Fibroblast of lung (primary cell): Measurements from ENCODE around the gene KIAA1217. TPM values are rescaled to one million over a fixed set of nuclear protein-coding genes. Genes with fewer than 3 reads are reported as not detected.

Experiments
- DNase-seq, 2 donors: peaks; one replicate each; pipeline versions ENCODE4 v3.0.0 to v3.0.0-alpha.2; 2010; ENCODE audit warnings: low read depth in 2 of 2
- H2AFZ ChIP-seq: 2 replicates; pipeline ENCODE4 v1.5.1; 2012; ENCODE audit warnings: low read length, control low read depth, inconsistent platforms
- H3K27ac ChIP-seq: 2 replicates; pipeline ENCODE4 v1.5.1; 2011; ENCODE audit warnings: low read length, control low read depth; ENCODE audit not compliant: insufficient read depth
- H3K27me3 ChIP-seq: 2 replicates; pipeline ENCODE4 v1.5.1; 2011; ENCODE audit warnings: mild to moderate bottlenecking, low read length; ENCODE audit not compliant: control insufficient read depth, insufficient read depth
- H3K36me3 ChIP-seq: 2 replicates; pipeline ENCODE4 v1.5.1; 2011; ENCODE audit warnings: low read length; ENCODE audit not compliant: control insufficient read depth, insufficient read depth
- H3K4me1 ChIP-seq: 2 replicates; pipeline ENCODE4 v1.5.1; 2011; ENCODE audit warnings: low read length; ENCODE audit not compliant: control insufficient read depth, insufficient read depth; ENCODE audit errors: extremely low read depth
- H3K4me2 ChIP-seq: 2 replicates; pipeline ENCODE4 v1.5.1; 2011; ENCODE audit warnings: low read length, control low read depth; ENCODE audit not compliant: insufficient read depth; ENCODE audit errors: extremely low read depth
- H3K4me3 ChIP-seq, 4 experiments: fragments of 200-600 bp in 1 of 4; sonication (generic) in 1 of 4; replicated peaks in 1 of 4; 2 replicates each; pipeline ENCODE4 v1.5.1; 2011 to 2016; ENCODE audit warnings: low read length in 4 of 4, low read depth in 3 of 4, mild to moderate bottlenecking in 3 of 4, control low read depth in 2 of 4, inconsistent platforms in 1 of 4, mixed read lengths in 1 of 4; ENCODE audit not compliant: insufficient read depth in 1 of 4; ENCODE audit errors: control extremely low read depth in 1 of 4
- H3K79me2 ChIP-seq: 2 replicates; pipeline ENCODE4 v1.5.1; 2012; ENCODE audit warnings: mild to moderate bottlenecking, low read length, inconsistent platforms; ENCODE audit not compliant: control insufficient read depth, insufficient read depth
- H3K9ac ChIP-seq: 2 replicates; pipeline ENCODE4 v1.5.1; 2011; ENCODE audit warnings: mild to moderate bottlenecking, low read length, control low read depth; ENCODE audit not compliant: insufficient read depth
- H3K9me3 ChIP-seq: 2 replicates; pipeline ENCODE4 v1.5.1; 2012; ENCODE audit warnings: low read depth, low read length; ENCODE audit not compliant: control insufficient read depth, insufficient read depth
- H4K20me1 ChIP-seq: 2 replicates; pipeline ENCODE4 v1.5.1; 2011; ENCODE audit warnings: low read length; ENCODE audit not compliant: control insufficient read depth, insufficient read depth; ENCODE audit errors: extremely low read depth
- CTCF ChIP-seq, 2 donors: IDR thresholded peaks in 1 of 2; conservative IDR thresholded peaks in 1 of 2; 1 replicate in 1 of 2; 2 replicates in 1 of 2; pipeline ENCODE4 v1.5.1; 2011 to 2012; ENCODE audit warnings: low read length in 2 of 2, control low read depth in 1 of 2, inconsistent platforms in 1 of 2, low read depth in 1 of 2, mild to moderate bottlenecking in 1 of 2
- EZH2 ChIP-seq: IDR thresholded peaks from 2 replicates; pipeline ENCODE4 v1.5.1; 2012; ENCODE audit warnings: low read length, control low read depth, mild to moderate bottlenecking; ENCODE audit errors: missing control alignments
- polyA plus RNA-seq, 2 donors: library from polyadenylated mRNA; depleted of rRNA in 1 of 2; stranded (reverse) in 1 of 2; unstranded in 1 of 2; fragments of >200 nt; gene quantifications; 2 replicates each; pipeline ENCODE4 v1.2.1, GENCODE V29; 2011 to 2012; ENCODE audit warnings: missing spikeins in 1 of 2
- total RNA-seq: library from RNA; depleted of rRNA; stranded (reverse); fragments of >200 nt; gene quantifications from 2 replicates; pipeline ENCODE4 v1.2.1, GENCODE V29; 2014

The KIAA1217 gene
- total and polyA plus RNA-seq, 2 donors (not counting 1 experiment from before 2014, with no cell fraction given): 0.92 to 1.5 TPM

GRCh38 chr10:24255115-24255880 is 46.4 kb downstream of the KIAA1217 start:
- TF ChIP-seq CTCF (conservative IDR thresholded peaks at IDR 0.05 in 1 of 2, IDR thresholded peaks at IDR 0.05 in 1 of 2; ENCODE audit: low read depth in 1 of 2, low read length in 2 of 2) (no peak), EZH2 (no peak)
- Histone ChIP-seq H3K36me3 (no peaks in the 10 kb centered on the region), H3K27ac (no peak overlapping the region), H2AFZ (no peak overlapping the region), H3K4me2 (no peak overlapping the region), H3K27me3 (no peaks in the 10 kb centered on the region), H3K4me1 (no peaks in the 10 kb centered on the region), H3K9me3 (no peaks in the 10 kb centered on the region), H4K20me1 (no peaks in the 10 kb centered on the region), H3K79me2 (no peaks in the 10 kb centered on the region), H3K4me3 (no peak overlapping the region), H3K9ac (no peak overlapping the region)
- DNase-seq: peak in 1 of 2 donors; percentile 69

- Histone ChIP-seq H3K9ac (no peak overlapping the region), H4K20me1 (no peaks in the 10 kb centered on the region), H3K4me1 (no peaks in the 10 kb centered on the region), H2AFZ (no peak overlapping the region), H3K9me3 (no peaks in the 10 kb centered on the region), H3K36me3 (no peaks in the 10 kb centered on the region), H3K27me3 (no peaks in the 10 kb centered on the region), H3K79me2 (no peaks in the 10 kb centered on the region), H3K27ac (no peak overlapping the region), H3K4me3 (no peak overlapping the region), H3K4me2 (no peak overlapping the region)
- TF ChIP-seq EZH2: no peak
- no peak for TF ChIP-seq CTCF (conservative IDR thresholded peaks at IDR 0.05 in 1 of 2, IDR thresholded peaks at IDR 0.05 in 1 of 2; ENCODE audit: low read depth in 1 of 2, low read length in 2 of 2)
- peak in 1 of 2 donors; percentile 80 for DNase-seq
These were observed 47.0 kb downstream of the KIAA1217 start for GRCh38 chr10:24255881-24256311.

- H4K20me1 ChIP-seq: no peaks in the 10 kb centered on the region
- H3K9me3 ChIP-seq: no peaks in the 10 kb centered on the region
- H3K4me2 ChIP-seq: no peak overlapping the region
- H2AFZ ChIP-seq: no peak overlapping the region
- no peaks in the 10 kb centered on the region for H3K36me3 ChIP-seq
- no peaks in the 10 kb centered on the region for H3K79me2 ChIP-seq
- H3K9ac ChIP-seq: no peak overlapping the region
- H3K27ac ChIP-seq: no peak overlapping the region
- no peaks in the 10 kb centered on the region for H3K27me3 ChIP-seq
- no peak overlapping the region for H3K4me3 ChIP-seq
- DNase-seq: peak in 1 of 2 donors; percentile 49
- TF ChIP-seq EZH2: no peak
- no peak for TF ChIP-seq CTCF (conservative IDR thresholded peaks at IDR 0.05 in 1 of 2, IDR thresholded peaks at IDR 0.05 in 1 of 2; ENCODE audit: low read depth in 1 of 2, low read length in 2 of 2)
- no peaks in the 10 kb centered on the region for H3K4me1 ChIP-seq
These were observed 47.7 kb downstream of the KIAA1217 start for GRCh38 chr10:24256619-24257107.
